Measurements from ENCODE around the gene ROS1.

ROS1 gene

GRCh38 chr6:117409863-117410262 lies 15.9 kb downstream of the ROS1 start:
- H3K4me3 ChIP-seq (ENCODE audit: low read length), result no peak overlapping the region
- TF ChIP-seq ZNF274 (IDR thresholded peaks at IDR 0.05; ENCODE audit: low read depth, low read length), result no peak

DNA sequence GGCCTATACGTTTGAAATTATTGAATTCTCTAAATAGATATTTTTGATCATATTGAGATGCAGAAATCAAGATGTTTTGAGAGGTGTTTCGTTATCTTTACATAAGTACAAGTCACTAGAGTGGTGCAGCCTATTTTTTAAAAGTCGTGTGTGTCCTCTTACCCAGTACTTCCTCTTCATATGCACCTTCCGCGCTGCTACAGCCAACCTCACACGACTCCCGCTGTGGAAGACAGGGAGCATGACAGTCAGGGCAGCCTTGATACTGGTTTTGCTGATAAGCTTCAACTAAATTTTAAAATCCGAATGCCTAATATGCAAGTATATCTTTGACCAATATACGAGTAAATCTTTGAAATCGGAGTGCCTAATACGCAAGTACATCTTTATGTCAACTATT lies 16.3 kb downstream of the ROS1 start:
- H3K4me3 ChIP-seq (ENCODE audit: low read length), result no peak overlapping the region
- no peak for TF ChIP-seq ZNF274 (IDR thresholded peaks at IDR 0.05; ENCODE audit: low read depth, low read length)

- no peak overlapping the region for H3K4me3 ChIP-seq (ENCODE audit: low read length)
- TF ChIP-seq ZNF274 (IDR thresholded peaks at IDR 0.05; ENCODE audit: low read depth, low read length), result no peak
Observed at GRCh38 chr6:117404548-117404947, 21.2 kb downstream of the ROS1 start.

DNA sequence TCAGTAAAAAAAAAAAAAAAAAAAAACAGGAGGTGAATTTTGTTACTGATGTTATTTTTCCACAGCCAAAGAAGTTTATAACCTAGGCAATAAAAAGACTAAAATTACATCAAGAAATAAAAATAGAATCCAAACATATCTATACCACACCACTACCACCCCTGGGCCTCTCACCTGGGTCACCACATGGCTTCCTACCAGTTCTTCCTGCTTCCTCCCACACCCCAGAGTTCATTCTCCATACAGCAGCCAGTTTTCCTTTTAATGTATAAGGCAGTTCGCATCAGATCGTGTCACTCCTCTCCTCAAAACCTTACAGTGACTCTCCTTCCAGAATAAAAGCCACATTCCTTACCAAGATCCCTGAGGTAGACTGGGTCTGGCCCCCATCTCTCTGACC lies 23.9 kb downstream of the ROS1 start:
- TF ChIP-seq ZNF274 (IDR thresholded peaks at IDR 0.05; ENCODE audit: low read depth, low read length), result no peak
- no peak overlapping the region for H3K4me3 ChIP-seq (ENCODE audit: low read length)

GRCh38 chr6:117399924-117400323 lies 25.8 kb downstream of the ROS1 start:
- TF ChIP-seq ZNF274 (IDR thresholded peaks at IDR 0.05; ENCODE audit: low read depth, low read length), result no peak
- H3K4me3 ChIP-seq (ENCODE audit: low read length), result no peak overlapping the region

GRCh38 chr6:117399126-117399525 lies 26.6 kb downstream of the ROS1 start:
- no peak overlapping the region for H3K4me3 ChIP-seq (ENCODE audit: low read length)
- no peak for TF ChIP-seq ZNF274 (IDR thresholded peaks at IDR 0.05; ENCODE audit: low read depth, low read length)

DNA sequence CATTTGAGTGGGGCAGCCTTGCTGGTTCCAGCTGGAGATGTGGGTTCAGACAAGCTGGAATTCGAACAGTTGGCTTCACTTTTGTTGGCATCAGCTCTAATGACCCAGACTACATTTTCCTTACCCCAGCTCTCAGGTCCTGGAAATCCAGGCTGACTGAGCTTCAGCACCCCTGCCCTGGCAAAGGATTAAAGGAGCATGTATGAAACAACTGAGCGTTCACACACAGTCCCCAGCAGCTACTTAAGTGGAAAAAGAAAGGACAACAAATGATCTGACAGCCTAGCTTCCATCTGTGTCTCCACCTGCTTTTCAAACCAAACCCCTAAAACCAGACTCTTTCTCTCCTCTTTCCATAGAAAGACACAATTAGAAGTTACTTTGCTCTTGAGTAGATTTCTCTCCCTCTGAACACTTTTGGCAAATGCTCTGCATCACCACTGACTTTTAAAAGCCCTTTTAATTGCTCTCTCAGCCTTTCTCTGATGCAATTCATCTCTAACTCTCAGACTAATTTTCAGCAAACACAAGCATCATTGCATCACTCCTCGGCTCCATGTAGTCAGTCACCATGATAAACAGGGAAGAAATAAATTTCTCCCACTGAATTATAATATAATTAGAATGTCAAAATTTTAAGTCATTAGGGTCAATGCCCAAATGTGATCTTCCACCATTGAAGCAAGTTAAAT lies 28.1 kb downstream of the ROS1 start:
- TF ChIP-seq ZNF274 (IDR thresholded peaks at IDR 0.05; ENCODE audit: low read depth, low read length), result no peak
- no peak overlapping the region for H3K4me3 ChIP-seq (ENCODE audit: low read length)

DNA sequence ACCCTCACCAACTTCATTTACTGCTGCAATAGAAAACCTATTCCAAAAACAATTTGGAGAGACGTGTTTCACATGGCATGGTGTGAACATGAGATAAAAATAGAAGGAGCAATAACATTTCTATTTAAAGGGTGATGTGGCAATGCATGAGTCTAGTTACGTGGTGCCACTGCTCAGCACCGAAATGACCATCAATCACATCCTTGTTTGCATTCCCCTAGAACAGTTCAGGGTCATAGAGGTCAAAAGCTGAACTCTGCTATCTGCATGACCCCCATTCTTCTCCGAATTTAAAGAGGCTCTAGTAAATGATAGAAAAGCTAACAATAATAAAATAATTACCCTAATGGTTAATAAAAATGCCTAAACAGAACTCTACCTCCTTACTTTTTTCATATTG lies 29.5 kb downstream of the ROS1 start:
- no peak for TF ChIP-seq ZNF274 (IDR thresholded peaks at IDR 0.05; ENCODE audit: low read depth, low read length)
- no peak overlapping the region for H3K4me3 ChIP-seq (ENCODE audit: low read length)

DNA sequence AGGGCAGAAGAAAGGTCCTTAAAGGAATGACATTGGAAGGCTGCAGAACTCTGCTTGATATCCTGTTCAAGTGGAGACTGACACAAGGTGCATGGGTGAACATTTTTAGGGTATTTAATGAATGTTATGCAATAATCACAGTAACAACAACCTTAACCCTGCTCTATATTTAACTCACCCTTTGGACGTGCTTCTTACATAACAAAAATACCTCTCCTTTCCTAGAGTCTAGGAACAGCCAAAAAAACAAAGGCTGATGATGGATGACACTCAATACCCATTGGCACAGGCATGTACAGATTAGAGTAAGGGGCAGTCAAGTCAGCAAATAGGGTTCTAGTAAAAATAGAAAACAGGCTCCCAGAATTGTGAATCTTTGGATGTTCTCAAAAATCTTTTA lies 30.6 kb downstream of the ROS1 start:
- H3K4me3 ChIP-seq (ENCODE audit: low read length), result no peak overlapping the region
- TF ChIP-seq ZNF274 (IDR thresholded peaks at IDR 0.05; ENCODE audit: low read depth, low read length), result no peak

DNA sequence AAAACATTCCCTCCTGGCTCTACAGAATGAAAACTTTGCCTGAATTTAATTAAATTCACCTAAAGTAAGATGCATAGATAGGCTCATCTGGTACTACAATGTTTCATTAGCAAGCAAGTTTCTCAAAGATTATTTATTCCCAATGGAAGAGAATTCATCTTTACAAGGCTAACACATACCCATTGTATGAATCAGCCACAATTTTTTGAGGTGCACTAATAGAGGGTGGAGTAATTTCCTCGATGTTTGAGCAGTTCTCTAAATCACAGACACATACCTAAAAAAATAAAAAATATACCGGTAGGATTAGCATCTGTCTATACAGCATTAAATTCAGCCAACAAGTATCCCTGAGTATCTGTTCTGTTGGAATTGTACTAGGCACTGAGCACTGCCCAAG lies 32.7 kb downstream of the ROS1 start:
- no peak overlapping the region for H3K4me3 ChIP-seq (ENCODE audit: low read length)
- no peak for TF ChIP-seq ZNF274 (IDR thresholded peaks at IDR 0.05; ENCODE audit: low read depth, low read length)

DNA sequence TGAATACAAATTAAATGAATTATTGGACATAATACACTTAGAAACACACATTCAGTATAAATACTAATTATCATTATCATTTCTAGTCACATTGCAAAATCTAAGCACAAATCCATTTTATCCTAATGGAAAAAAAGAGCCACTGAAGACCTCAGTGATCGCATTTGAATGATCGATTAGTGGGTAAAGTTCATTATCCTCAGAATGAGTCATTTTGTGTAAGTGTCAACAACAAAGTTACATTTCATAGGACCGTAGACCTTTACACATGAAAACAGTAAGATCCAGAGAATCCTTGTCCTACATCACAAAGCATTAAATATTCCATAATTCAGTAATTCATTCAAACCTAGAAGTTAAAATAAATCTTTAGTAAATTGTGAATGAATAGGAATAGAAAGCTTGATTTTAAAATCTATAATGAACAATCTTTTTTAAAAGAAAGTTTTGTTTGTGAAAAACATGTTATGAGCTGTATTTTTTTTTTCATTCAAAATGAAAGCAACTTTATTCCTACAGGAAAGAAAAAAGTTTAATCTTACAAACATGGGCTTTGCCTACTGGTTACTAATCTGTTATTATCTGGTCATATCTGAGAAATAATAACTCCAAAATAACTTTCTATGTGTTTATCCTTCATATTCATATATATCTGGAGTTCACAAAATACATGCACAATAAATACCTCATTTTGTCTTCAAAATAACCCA lies 33.7 kb downstream of the ROS1 start:
- TF ChIP-seq ZNF274 (IDR thresholded peaks at IDR 0.05; ENCODE audit: low read depth, low read length), result no peak
- H3K4me3 ChIP-seq (ENCODE audit: low read length), result no peak overlapping the region

- no peak overlapping the region for H3K4me3 ChIP-seq (ENCODE audit: low read length)
- no peak for TF ChIP-seq ZNF274 (IDR thresholded peaks at IDR 0.05; ENCODE audit: low read depth, low read length)
Observed at GRCh38 chr6:117389227-117390057, 36.3 kb downstream of the ROS1 start.

DNA sequence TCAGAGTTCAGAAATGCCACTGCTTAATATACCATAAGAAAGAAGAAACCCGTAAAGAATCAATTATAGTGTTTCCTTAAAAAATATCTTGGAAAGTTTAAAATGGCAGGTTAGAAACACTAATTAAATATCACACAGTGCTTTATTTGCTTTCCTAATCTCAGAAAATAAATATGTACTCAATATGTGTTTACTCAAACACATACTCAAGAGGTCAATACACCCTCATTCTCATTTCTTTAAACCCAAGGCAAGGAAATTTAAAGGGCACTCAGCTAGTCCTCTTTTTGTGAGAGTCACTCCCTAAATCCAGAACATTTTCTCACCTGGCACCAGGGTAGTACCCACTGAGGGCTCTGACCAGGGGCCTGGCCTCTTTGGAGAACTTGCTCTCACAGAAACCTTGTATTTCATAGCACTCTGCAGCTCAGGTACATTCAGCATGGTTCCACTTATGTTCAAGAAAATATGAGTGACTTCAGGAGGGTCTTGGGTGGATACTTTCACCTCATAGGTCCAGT lies 38.2 kb downstream of the ROS1 start:
- no peak for TF ChIP-seq ZNF274 (IDR thresholded peaks at IDR 0.05; ENCODE audit: low read depth, low read length)
- no peak overlapping the region for H3K4me3 ChIP-seq (ENCODE audit: low read length)

DNA sequence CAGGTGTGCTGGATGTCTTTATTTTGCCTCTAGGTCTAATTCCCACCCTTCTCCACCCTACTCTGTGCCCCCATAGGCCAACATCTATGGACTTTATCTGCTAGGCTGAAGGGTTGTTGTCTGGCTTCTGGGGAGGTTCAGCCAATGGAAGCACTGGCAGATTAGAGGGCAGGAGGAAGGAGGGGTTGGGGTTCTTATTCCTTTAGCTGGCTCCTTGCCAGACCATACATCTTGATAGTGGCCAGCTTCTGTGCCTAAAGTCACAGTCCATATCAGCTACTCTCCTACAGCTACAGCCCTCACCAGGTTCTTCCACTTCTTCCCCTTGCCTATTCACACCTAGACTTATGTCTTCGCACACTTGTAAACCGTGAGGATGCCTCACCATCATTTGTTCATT lies 41.1 kb downstream of the ROS1 start:
- no peak for TF ChIP-seq ZNF274 (IDR thresholded peaks at IDR 0.05; ENCODE audit: low read depth, low read length)
- H3K4me3 ChIP-seq (ENCODE audit: low read length), result no peak overlapping the region
